Activated CD8-positive, alpha-beta T cell treated with anti-CD3 and anti-CD28 coated beads for 36 hours (primary cell): ENCODE data around the gene ST6GALNAC3. TPM values are rescaled to one million over a fixed set of nuclear protein-coding genes. Genes with fewer than 3 reads are reported as not detected.
A peak's percentile ranks its signal among the peaks of the same experiment; 100 is the strongest.

ENCODE experiments used
- ATAC-seq: fragments of 200-7000 bp; cut with Tn5 transposase; one replicate; pipeline ENCODE4 v1.10.0; 2021; ENCODE audit warnings: mild to moderate bottlenecking, moderate library complexity
- CTCF ChIA-PET: fragments of 350-600 bp; sonication (Branson Sonifier 250); formaldehyde crosslinking; loops from one replicate; lab custom pipeline; 2021; ENCODE audit warnings: antibody characterized with exemption; lab: Charles Lee
- POLR2A ChIA-PET: fragments of 350-600 bp; sonication (Branson Sonifier 250); formaldehyde crosslinking; loops from one replicate; lab custom pipeline; 2021; ENCODE audit warnings: antibody characterized with exemption; lab: Charles Lee
- DNase-seq: peaks from one replicate; pipeline ENCODE4 v3.0.0-alpha.2; 2020
- H3K27ac Mint-ChIP-seq: one replicate; pipeline ENCODE4 v1.8.0; 2021; ENCODE audit warnings: mild to moderate bottlenecking, mixed read lengths
- H3K27me3 Mint-ChIP-seq: one replicate; pipeline ENCODE4 v1.8.0; 2021; ENCODE audit warnings: mixed read lengths
- H3K36me3 Mint-ChIP-seq: one replicate; pipeline ENCODE4 v1.8.0; 2021; ENCODE audit warnings: low read depth, mixed read lengths
- H3K4me1 Mint-ChIP-seq: one replicate; pipeline ENCODE4 v1.8.0; 2021; ENCODE audit warnings: low read depth, mixed read lengths
- H3K4me3 Mint-ChIP-seq: one replicate; pipeline ENCODE4 v1.8.0; 2021; ENCODE audit warnings: mild to moderate bottlenecking, moderate library complexity, mixed read lengths
- H3K9me3 Mint-ChIP-seq: one replicate; pipeline ENCODE4 v1.8.0; 2021; ENCODE audit warnings: mixed read lengths
- intact Hi-C: fragments of 100-400 bp; cut with micrococcal nuclease; formaldehyde crosslinking; loops from one replicate; pipeline ENCODE4 v1.10.0; 2022
- total RNA-seq, 2 experiments: library from RNA; stranded (reverse); gene quantifications; one replicate each; pipeline ENCODE4 v1.2.3, GENCODE V29; 2021
- TF ChIP-seq, protein P1 (sequence below): fragments of 200-600 bp; IDR thresholded peaks from one replicate; pipeline ENCODE4 v1.8.0; 2022; ENCODE audit warnings: antibody characterized with exemption, mild to moderate bottlenecking

Gene ST6GALNAC3
- total RNA-seq, 2 experiments from 2014 or later = 2.7 to 2.9 TPM

DNA sequence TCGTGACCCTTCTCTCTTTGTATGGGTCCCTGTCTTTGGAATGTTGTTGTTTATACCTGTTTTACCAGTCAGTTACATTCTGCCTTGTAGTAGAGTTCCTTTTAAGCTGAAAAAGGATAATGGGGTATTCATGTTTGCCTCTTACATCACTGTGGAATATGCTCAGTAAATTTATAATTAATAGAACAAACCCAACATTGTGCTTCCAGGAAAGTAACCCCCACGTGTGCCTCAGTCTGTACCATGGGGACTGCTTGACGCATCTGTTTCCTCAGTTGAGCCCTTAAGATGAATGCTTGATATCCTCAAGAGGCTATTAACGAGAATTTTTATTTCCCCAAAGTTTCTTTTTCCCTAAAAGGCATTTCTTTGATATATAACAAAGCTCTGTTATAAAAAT is 73.4 kb downstream of the ST6GALNAC3 start:
- Mint-ChIP-seq H3K4me3 (no peak overlapping the region), H3K4me1 (no peaks in the 10 kb centered on the region), H3K27me3 (peaks cover 3% of the 10 kb centered on the region), H3K27ac (no peak overlapping the region), H3K36me3 (no peaks in the 10 kb centered on the region), H3K9me3 (no peaks in the 10 kb centered on the region)
- intact Hi-C loops = no loop called here
- TF ChIP-seq, protein P1, sequence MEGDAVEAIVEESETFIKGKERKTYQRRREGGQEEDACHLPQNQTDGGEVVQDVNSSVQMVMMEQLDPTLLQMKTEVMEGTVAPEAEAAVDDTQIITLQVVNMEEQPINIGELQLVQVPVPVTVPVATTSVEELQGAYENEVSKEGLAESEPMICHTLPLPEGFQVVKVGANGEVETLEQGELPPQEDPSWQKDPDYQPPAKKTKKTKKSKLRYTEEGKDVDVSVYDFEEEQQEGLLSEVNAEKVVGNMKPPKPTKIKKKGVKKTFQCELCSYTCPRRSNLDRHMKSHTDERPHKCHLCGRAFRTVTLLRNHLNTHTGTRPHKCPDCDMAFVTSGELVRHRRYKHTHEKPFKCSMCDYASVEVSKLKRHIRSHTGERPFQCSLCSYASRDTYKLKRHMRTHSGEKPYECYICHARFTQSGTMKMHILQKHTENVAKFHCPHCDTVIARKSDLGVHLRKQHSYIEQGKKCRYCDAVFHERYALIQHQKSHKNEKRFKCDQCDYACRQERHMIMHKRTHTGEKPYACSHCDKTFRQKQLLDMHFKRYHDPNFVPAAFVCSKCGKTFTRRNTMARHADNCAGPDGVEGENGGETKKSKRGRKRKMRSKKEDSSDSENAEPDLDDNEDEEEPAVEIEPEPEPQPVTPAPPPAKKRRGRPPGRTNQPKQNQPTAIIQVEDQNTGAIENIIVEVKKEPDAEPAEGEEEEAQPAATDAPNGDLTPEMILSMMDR = no peak
- ChIA-PET POLR2A (no interaction called here), CTCF (no interaction called here)
- DNase-seq (no peak), ATAC-seq (no peak)

DNA sequence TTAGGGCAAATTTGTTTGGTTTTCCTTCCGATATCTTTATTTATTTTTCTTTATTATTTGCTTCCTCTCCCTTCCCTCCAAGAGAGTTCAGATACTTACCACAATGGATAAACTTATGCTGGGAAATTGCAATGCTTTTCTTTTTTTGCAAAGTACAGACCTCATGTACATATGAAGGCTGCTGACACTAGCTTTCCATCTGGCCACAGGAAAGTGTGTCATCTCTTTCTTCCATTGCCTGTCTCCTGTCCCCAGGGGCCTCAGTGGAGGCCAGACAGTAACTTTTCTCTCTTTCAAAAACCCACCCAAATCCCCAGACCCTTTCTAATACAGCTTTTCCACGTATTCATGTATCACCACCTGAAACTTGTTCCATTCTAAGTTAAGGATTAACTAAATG is 73.9 kb downstream of the ST6GALNAC3 start:
- CTCF ChIA-PET = no interaction called here
- Mint-ChIP-seq H3K27me3 (peaks cover 3% of the 10 kb centered on the region), H3K9me3 (no peaks in the 10 kb centered on the region), H3K27ac (no peak overlapping the region), H3K36me3 (no peaks in the 10 kb centered on the region), H3K4me1 (no peaks in the 10 kb centered on the region), H3K4me3 (no peak overlapping the region)
- intact Hi-C loops = no loop called here
- POLR2A ChIA-PET = no interaction called here
- no peak for DNase-seq
- TF ChIP-seq, protein P1 = no peak
- no peak for ATAC-seq

DNA sequence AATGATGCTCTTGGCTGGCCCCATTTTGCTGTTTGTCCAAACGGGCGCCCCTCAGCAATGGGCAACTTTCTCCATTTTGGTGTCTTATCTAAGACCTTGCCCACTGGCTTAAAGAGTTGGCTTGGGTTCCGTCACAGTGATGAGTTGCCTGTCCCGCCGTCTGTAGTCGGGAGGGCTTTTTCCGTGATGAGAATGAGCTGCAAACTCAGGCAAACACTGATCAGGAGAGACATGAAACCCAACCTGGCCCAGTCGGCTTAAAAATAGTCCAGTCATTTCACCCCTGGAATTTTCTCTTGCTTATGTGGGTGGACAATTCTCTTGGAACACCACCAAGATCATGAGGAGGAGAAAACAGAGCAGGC is 79.3 kb downstream of the ST6GALNAC3 start:
- TF ChIP-seq, protein P1 = no peak
- no peaks in the 10 kb centered on the region for H3K27me3 Mint-ChIP-seq
- CTCF ChIA-PET = interaction anchor here (0.7 to 3.2 kb wide), 30 partner anchors 9 to 989 kb away, joined by 3 to 22 read pairs (median 4); no protein-coding TSS in a partner anchor
- peaks cover 4% of the 10 kb centered on the region for H3K4me1 Mint-ChIP-seq
- no peak overlapping the region for H3K4me3 Mint-ChIP-seq
- no peaks in the 10 kb centered on the region for H3K36me3 Mint-ChIP-seq
- ATAC-seq (no peak), DNase-seq (peak; percentile 2)
- intact Hi-C loops = loop anchor here (10.0 kb wide), 3 partner anchors 111 to 991 kb away; no protein-coding TSS in a partner anchor
- H3K27ac Mint-ChIP-seq = no peak overlapping the region
- POLR2A ChIA-PET = interaction anchor here (1.5 kb wide), 1 partner anchor 17 kb away, joined by 3 read pairs; no protein-coding TSS in a partner anchor
- no peaks in the 10 kb centered on the region for H3K9me3 Mint-ChIP-seq

DNA sequence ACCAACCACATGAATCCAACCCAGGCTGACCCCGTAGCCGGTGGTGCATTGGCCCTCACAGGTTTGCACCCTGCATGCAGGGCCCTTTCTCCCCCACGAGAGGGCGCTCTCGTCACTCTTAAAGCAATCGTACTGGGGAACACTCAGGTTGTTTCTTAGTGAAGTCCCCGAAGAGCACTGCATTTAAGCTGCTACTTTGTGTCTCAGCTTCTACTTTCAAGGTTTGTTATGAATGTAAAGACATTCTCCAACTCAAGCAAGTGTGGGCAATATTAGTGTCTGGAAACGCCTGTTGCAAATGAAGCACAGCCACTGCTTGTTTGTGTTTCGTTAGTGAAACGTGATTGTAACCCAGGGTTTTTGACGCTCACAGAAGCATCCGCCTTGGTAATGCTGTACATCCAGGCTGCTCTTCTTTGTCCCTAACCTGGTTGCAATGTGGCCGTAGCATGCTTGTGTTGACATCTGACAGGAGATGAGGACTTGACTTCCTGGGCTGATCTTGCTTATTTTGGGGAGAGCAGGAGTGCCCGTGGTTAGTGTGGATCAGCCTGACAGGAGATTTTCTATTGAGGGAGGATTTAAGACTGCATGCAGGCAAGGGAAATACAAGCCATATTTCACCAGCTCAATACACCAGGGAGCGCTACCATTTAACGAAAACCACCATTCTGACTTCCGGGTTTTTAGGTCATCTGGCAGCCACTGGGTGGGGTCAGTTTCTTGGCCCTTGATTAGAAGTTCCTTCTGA is 79.8 kb downstream of the ST6GALNAC3 start:
- Mint-ChIP-seq H3K27ac (peak overlapping the region; percentile 92), H3K9me3 (no peaks in the 10 kb centered on the region), H3K4me3 (peak overlapping the region; percentile 82), H3K4me1 (peaks cover 4% of the 10 kb centered on the region), H3K36me3 (no peaks in the 10 kb centered on the region), H3K27me3 (no peaks in the 10 kb centered on the region)
- ChIA-PET POLR2A (interaction anchor here (0.5 to 1.5 kb wide), 3 partner anchors 16 to 1167 kb away, joined by 3 to 5 read pairs (median 3); no protein-coding TSS in a partner anchor), CTCF (interaction anchor here (0.6 to 3.2 kb wide), 38 partner anchors 9 to 989 kb away, joined by 3 to 22 read pairs (median 4); no protein-coding TSS in a partner anchor)
- intact Hi-C loops = loop anchor here (10.0 kb wide), 3 partner anchors 110 to 990 kb away; no protein-coding TSS in a partner anchor
- ATAC-seq (peak; percentile 95), DNase-seq (peak; percentile 87)
- TF ChIP-seq, protein P1 = peak; percentile 91

DNA sequence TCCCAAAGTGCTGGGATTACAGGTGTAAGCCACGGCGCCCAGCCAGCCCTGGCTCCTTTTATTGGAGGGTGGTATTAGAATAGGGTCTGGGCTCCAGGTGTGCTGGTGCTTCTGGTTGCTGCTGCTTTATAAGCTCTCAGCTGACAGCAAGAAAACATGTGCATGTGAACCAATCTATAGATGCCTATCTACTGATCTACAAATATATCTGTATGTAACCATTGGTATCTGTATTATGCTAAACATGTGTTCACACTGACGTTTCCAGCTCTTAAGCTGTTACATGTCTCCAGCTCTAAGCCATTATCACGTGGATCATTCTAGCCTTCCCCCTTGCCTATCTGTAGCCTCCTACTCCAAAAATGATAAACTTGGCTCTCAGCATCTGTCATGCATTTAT is 82.4 kb downstream of the ST6GALNAC3 start:
- intact Hi-C loops = loop anchor here (10.0 kb wide), 3 partner anchors 108 to 988 kb away; no protein-coding TSS in a partner anchor
- H3K36me3 Mint-ChIP-seq = no peaks in the 10 kb centered on the region
- H3K27ac Mint-ChIP-seq = no peak overlapping the region
- ATAC-seq = no peak
- POLR2A ChIA-PET = no interaction called here
- CTCF ChIA-PET = no interaction called here
- TF ChIP-seq, protein P1 = no peak
- no peaks in the 10 kb centered on the region for H3K27me3 Mint-ChIP-seq
- H3K4me3 Mint-ChIP-seq = no peak overlapping the region
- no peak for DNase-seq
- no peaks in the 10 kb centered on the region for H3K9me3 Mint-ChIP-seq
- peaks cover 8% of the 10 kb centered on the region for H3K4me1 Mint-ChIP-seq
